GM19395 (cell line): ENCODE results near the gene KRT38.
"Not testable (repeated sequence)": the region's sequence is repeated elsewhere in the genome, so short reads cannot be mapped to it uniquely, and the experiment has no call there.

Experiments
- ATAC-seq: cut with Tn5 transposase; IDR thresholded peaks from one replicate; pipeline ENCODE4 v1.9.1; 2021; ENCODE audit warnings: mild to moderate bottlenecking, moderate library complexity; ENCODE audit not compliant: unreplicated experiment

The KRT38 gene

DNA sequence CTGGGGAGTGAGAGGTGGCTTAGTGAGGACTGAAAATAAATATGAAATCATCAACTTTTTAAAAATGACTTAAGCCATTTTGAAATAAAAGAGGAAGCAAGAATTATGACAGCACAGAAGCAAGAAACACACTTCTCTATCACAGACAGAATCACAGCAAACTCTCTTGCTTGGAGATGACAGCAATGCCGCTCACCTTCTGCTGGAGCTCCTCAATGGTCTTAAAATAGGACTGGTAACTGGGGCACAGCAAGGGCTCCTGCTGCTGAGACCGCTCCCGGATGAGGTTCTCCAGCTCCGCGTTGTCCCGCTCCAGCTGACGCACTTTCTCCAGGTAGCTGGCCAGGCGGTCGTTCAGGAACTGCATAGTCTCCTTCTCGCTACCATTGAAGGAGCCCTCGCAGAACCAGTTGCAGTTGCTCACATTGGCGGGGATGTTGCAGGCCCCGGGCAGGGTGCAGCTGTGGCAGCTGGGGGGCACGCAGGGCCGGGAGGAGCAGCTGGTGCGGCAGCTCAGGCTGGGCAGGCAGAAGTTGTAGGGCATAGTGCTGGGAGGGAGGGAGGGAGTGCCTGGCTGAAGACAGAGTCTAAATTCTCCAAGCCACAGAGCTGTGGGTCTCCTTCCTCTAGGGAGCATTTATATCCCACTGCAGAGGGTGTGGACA lies 43.7 kb downstream of the KRT38 start, which contains the start of gene KRT31:
KRT31 (minus strand) TSS at position 613 of the 665 bp plus-strand sequence; CDS start at position 544, 69 bp downstream.
- no peak for ATAC-seq

DNA sequence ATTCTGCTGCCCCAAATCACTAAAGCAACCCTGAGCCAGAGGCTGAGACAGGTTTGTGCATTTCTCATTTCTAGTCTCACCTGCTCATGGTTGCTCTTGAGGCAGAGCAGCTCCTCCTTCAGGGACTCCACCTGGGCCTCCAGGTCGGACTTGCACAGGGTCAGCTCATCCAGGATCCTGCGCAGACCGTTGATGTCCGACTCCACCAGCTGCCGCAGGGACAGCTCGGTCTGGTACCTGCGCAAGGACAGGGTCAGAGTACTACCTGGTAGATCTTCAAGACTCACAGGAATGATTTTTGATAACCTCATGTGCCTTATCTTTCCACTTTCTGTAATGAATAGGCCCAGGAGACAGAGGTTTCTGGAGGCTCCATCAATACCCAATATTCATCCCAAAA lies 44.4 kb downstream of the KRT38 start:
- no peak for ATAC-seq

DNA sequence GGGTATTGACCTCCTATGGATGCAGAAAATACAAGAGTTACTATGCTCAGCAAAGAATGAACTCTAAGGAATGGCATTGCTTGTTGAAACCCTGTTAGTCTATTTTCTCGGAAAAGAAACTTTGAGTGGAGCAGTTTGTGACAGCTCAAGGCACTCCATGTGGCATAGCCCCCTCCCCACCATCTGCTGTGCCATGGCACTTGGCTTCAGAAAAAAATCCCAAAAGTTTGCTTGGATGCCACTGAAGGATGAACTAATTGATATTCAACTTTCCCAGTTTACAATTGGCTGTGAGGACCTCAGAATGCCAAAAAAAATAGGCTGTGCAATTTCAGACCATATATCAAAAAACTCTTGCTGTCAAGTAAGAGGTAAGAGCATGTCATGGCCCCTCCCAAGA lies 45.2 kb downstream of the KRT38 start:
- no peak for ATAC-seq

DNA sequence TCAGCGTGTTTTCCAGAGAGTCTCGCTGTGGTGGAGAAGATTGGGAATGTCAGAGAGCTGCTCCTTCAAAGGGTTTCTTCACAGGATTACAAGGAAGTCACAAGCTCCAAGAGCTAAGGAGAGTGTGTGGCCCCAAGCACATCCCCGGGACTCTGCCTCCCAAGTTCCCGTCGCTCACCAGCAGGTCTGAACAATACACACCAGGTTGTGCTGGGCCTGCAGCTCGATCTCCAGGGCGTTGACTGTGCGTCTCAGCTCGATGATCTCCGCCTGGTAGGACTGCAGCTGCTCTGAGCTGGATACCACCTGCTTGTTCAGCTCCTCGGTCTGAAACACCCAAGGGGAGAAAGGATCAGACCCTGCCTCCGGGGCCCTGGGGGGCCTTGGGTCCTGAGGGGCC lies 45.7 kb downstream of the KRT38 start:
- not testable (repeated sequence) for ATAC-seq

DNA sequence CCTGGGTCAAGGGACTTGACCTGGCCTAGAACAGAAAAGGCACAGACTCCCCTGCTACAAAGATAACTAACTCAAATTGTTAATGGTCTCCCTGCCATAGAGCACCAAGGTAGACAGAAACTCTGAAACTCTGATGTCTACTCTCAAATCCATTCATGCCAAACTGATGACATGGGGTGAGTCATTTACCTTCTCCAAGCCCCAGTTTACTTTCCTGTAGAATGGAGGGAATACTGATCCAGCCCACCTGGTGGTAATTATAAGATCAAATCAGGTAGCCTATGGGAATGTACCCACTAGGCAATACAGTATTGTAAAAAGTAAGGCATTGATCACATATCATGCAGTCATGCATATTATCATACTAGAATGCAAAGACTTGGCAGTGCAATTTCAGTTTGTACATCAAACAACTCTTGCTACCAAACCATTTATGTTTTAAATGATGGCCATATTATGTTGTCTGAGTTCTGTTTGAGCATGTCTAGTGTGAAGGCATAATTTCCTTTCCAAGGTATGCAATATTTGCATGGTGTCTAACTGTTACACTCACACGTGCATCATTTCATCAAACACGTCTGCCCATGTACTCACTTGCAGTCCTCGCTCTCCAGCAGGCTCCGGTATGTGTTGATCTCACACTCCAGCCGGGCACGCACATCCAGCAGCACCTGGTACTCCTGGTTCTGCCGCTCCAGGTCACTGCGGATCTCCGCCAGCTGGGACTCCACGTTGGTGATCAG lies 46.4 kb downstream of the KRT38 start:
- no peak for ATAC-seq

DNA sequence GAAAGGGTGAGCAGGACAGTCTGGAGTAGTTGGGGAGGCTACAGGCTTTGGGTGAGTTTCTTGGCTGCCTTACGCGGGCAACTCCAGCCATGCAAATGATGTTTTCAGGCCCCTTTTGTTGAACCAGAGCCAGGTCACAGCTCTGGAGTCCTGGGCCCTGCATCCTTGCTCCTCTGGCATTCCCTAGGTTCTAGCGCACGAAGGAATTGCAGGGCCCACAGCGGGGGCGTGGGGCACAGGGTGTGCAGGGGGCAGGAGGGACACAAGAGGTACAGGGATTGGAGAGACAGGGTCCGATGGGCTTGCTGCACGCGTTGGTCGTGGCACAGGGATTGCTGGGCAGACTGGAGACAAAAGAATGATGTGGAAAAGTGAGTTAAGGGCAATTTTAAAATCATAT lies 47.0 kb downstream of the KRT38 start:
- ATAC-seq: no peak

DNA sequence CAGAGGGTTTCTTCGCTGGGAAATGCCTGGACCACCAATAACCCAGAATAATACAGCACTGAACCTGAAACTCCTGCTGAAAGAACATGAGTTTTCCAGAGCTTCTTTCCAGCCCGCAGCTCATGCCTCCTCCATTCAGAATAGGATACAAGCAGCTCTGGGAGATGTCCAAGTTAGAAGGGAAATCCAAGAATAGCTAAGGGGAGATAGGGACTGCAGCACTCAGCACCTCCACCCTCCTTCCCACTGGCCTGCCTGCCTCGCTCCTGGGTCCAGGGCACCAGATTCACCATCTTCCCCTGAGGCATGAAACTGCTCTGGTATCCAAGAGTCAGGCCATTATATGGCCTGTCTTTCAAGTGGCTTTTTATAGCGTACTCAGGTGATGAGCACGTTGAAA lies 47.5 kb downstream of the KRT38 start:
- no peak for ATAC-seq

DNA sequence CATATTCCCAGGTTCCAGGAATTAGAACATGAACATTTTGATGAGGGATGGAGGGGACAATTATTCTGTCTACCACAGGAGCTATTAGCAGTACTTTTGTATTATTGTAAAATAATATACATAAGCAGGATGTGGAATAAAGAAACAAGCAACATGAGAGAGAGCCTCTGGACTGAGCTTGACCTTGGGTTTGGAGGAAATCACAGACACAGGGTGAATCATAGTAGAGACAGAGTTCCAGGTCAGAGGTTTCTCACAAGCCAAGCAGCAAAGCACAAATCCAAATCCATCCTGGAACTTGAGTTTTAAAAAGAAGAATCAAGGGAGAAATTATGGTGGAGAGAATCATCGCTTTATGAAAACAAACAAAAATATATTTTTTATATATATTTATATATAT lies 48.5 kb downstream of the KRT38 start:
- ATAC-seq: no peak

DNA sequence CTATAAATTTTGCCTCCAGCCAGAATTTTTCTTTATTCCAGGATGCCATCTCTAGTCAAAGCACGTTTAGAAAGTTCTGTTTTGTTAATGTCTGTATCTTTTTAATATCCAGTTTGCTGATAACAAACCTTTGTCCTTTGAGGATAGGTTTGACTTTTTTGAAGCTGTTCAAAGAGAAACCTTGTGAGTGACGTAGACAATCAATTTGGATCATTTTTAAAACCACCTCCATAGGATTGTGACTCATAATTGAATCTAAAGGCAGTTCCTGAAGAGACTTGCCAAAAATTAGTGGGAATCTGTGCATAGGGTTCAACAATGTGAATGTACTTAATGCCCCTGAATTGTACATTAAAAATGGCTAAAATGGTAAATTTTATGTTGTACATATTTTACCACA lies 49.2 kb downstream of the KRT38 start:
- ATAC-seq: no peak

DNA sequence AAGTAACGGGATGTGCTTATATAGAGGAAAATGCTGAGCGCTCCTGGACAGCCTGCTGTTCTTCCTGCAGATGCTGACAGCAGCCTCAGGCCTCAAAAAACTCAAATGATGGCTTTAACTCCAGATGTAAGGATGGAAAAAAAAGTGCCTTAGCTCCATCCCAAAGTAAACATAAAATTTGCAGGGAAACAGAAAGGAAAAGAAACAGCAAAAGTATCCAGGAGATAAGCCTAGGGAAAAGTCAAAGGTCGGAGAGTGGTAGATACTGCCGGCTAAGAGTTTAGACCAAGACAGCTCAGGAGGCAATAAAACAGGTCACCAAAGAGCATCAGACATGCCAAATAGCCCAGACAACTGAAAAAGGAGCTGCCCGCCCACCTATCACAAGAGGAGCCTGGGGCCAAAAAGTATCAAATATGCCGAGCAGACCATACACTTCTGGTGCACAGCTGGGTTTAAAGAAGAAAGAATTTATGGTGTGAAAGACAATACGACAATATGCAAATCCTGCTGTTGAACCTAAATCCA lies 50.3 kb downstream of the KRT38 start:
- no peak for ATAC-seq

DNA sequence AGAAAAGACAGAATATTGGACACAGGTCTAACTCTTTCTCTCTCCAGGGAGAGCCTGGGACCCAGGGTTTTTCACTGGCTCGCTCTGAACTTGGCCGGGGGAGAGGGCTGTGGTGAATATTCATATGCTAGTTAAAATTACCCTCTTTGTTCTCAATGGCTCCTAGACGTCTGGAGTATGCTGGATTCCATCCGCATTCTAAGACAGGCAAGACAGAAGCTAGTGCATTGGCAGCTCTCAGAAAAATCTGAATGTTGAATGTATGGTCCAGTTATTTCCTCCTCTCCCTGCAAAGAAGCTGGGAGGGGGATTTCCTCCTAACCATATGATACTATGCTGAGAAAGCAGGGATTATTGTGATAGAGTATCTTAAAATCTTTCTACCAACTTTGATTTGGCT lies 53.1 kb downstream of the KRT38 start:
- no peak for ATAC-seq

DNA sequence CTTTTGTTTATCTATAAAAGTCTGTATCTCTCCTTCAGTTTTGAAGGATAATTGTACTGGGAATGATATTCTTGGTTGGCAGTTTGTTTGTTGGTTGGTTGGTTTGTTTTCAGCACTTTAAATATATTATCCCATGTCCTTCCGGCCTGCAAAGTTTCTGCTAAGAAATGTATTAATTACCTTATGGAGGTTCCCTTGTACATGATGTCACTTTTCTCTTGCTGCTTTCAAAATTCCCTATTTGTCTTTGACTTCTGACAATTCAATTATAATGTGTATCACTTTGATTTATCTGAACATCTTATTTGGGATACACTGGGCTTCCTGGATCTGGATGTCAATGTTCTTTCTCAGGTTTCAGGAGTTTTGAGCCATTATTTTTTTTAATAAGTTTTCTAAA lies 54.6 kb downstream of the KRT38 start:
- ATAC-seq: no peak
